LNCaP clone FGC (cell line): ENCODE measurements around the gene KCNIP2.
"Not testable (repeated sequence)": the region's sequence is repeated elsewhere in the genome, so short reads cannot be mapped to it uniquely, and the experiment has no call there.

Source experiments
- DNase-seq: peaks from one replicate; pipeline ENCODE4 v3.0.0-alpha.2; 2011; ENCODE audit warnings: low read depth
- H3K4me3 ChIP-seq: 2 replicates; pipeline ENCODE4 v1.5.1; 2011; ENCODE audit warnings: mild to moderate bottlenecking, low read depth, low read length, control low read depth
- TF ChIP-seq, protein P1 (sequence below): IDR thresholded peaks from 2 replicates; pipeline ENCODE4 v1.5.1; 2012; ENCODE audit warnings: mild to moderate bottlenecking; ENCODE audit not compliant: control insufficient read depth, insufficient read depth; ENCODE audit errors: extremely low read depth

Gene KCNIP2

DNA sequence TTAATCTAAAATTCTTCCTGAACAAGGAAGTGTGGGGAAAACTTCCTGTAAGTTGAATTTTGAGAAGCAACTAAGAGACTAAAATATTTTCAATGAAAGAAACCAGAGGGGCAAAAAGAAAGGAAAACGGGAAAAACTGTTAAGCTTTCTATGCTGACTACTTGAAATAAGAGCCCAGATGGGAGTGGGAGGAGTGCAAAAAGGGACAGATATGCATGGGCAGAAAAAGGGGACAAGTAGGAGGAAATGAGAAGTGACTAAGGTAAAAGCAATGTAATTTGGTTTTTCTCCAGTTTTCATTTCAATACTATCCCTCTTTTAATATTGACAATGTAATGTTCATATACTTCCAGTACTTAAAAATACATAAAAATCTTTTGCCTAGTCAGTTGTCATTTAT lies 36.4 kb downstream of the KCNIP2 start:
- no peak overlapping the region for H3K4me3 ChIP-seq
- DNase-seq, result no peak
- TF ChIP-seq, protein P1, sequence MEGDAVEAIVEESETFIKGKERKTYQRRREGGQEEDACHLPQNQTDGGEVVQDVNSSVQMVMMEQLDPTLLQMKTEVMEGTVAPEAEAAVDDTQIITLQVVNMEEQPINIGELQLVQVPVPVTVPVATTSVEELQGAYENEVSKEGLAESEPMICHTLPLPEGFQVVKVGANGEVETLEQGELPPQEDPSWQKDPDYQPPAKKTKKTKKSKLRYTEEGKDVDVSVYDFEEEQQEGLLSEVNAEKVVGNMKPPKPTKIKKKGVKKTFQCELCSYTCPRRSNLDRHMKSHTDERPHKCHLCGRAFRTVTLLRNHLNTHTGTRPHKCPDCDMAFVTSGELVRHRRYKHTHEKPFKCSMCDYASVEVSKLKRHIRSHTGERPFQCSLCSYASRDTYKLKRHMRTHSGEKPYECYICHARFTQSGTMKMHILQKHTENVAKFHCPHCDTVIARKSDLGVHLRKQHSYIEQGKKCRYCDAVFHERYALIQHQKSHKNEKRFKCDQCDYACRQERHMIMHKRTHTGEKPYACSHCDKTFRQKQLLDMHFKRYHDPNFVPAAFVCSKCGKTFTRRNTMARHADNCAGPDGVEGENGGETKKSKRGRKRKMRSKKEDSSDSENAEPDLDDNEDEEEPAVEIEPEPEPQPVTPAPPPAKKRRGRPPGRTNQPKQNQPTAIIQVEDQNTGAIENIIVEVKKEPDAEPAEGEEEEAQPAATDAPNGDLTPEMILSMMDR, result no peak

DNA sequence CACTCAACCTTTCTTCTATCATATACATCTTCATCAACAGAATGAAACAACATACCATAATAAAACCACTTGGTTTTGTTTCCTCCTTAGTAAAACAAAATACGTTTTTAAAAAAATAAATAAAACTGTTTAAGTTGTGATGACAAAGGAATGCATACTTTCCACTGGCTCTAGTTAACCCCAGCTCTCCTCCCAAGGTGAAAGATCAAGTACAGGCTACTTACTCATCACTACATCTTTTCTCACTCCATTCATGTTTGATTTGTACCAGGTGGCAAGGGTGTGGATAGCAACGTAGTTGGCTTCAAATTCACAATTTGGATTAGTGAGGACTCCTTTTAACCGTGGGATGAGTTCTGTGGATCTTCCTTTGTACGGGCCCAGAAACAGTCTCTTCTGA lies 40.1 kb downstream of the KCNIP2 start:
- DNase-seq, result no peak
- TF ChIP-seq, protein P1, result no peak
- H3K4me3 ChIP-seq, result no peak overlapping the region

DNA sequence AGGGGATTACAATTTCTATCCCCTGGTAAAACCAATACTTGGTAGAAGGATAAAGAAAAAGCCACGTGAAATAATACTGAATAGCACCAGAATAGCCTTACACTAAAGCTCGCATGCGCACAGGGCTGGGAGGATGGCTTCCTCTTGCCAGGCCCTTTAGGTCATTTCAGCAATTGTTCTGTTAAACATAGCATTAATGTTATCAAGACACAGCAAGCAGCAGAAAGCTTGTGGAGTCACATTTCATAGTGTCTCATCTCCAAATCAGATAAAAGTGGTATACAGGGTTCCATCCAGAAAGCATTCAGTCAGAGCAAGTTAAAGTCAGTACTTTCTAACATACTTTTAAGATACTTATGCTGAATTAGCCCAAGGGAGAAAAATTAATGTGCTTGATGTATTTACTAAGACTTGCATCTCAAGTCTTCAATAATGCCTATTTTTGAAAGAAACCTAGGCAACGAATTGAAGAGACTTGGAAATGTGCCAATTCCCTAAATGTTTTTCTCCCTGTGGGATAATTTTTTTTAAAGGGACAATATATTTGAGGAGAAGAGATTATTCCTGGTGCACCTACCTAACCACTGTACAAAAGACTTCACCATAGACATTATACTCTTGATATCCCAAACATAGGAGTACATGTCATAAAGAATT lies 46.1 kb downstream of the KCNIP2 start:
- H3K4me3 ChIP-seq, result no peak overlapping the region
- TF ChIP-seq, protein P1, result no peak
- DNase-seq, result no peak

DNA sequence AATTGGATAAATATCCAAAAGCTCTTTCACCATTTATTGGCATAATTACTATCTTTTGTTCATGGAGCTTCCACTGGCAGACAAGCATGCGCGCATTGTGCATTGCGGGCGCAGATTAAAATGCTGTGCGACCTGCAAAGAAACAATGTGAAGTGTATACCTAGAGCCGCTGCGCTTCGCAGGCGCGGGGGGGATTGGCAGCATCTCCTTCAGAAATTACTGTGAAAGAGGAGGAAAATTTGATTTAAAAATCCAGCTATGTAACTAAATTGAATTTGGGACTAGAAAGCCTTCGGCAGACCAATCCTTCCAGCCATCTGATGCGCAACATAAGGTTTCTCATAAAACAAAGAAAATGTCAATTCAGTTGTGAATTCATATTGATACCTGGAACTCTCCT lies 50.1 kb downstream of the KCNIP2 start:
- TF ChIP-seq, protein P1, result no peak
- no peak overlapping the region for H3K4me3 ChIP-seq
- DNase-seq, result no peak

DNA sequence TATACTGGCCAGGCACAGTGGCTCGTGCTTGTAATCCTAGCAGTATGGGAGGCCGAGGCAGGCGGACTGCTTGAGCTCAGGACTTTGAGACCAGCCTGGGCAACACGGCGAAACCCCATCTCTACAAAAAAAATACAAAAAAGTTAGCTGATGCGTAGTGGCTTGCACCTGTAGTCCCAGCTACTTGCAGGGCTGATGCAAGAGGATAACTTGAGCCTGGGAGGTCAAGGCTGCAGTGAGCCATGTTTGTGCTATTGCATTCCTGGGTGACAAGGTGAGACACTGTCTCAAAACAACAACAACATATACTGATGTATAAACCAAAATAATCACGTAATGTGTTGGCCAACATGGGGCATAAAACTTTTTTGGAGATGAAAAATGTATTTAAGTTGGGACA lies 53.9 kb downstream of the KCNIP2 start:
- TF ChIP-seq, protein P1, result no peak
- H3K4me3 ChIP-seq, result no peak overlapping the region
- no peak for DNase-seq

DNA sequence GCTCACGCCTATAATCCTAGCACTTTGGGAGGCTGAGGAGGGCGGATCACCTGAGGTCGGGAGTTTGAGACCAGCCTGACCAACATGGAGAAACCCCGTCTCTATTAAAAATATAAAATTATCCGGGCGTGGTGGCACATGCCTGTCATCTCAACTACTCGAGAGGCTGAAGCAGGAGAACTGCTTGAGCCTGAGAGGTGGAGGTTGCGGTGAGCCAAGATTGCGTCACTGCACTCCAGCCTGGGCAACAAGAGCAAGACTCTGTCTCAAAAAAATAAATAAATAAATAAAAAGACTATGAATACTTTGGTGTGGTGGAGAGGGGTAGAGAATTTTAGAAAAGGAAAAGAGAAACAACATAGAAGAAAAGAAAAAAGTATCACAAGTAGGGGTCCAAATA lies 54.4 kb downstream of the KCNIP2 start:
- DNase-seq, result not testable (repeated sequence)

DNA sequence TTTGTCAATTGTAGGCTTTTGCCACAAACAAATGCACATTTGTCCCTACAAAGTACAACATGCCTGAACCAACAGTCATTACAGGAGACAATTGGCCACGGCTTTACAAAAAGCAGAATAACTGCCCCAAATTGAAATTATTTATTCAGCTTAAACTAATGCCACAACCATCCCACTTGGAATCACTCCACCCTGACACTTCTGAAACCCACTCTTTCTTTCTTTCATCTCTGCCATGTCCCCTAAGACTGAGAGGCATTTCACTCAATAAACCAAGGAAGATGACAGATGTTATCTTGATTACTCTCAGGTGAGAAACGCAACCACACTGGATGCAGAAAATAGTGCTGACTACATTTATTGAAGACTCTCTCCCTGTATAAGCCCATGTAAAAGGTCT lies 57.8 kb downstream of the KCNIP2 start:
- TF ChIP-seq, protein P1, result no peak
- no peak overlapping the region for H3K4me3 ChIP-seq
- no peak for DNase-seq

More for the DNA sequence above, 54.4 kb downstream of the KCNIP2 start:
- not testable (repeated sequence) for H3K4me3 ChIP-seq
